GM18508 (cell line): ENCODE measurements around the gene ST8SIA6.

ENCODE experiments used
- ATAC-seq: cut with Tn5 transposase; IDR thresholded peaks from one replicate; pipeline ENCODE4 v1.9.1; 2021; ENCODE audit warnings: moderate number of reproducible peaks; ENCODE audit not compliant: insufficient read depth, unreplicated experiment

ST8SIA6 gene

DNA sequence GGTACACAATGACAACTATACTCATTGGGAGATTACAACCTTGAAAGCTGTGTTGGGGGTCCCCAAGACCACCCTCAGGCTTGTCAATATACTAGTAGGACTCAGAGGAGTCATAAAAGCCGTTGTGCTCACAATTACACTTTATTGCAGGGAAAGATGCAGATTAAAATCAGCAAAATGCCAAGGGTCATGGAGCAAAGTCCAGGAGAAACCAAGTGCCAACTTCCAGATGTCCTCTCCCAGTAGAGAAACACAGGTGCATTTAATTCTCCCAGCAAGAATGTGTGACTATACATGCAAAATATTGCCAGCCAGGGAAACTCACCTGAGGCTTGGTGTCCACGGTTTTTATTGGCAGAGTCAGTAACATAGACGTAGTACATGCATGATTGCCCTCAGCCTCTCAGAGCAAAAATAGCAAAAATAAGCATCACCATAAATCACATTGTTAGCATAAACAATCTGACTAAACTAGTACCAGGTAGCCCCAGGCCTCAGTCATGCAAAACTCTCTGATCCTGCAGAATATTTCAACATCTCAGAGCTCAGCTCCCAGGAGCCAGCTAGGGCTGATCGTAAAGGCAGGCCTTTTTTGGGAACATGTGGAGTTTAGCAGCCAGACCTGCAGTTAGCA is 175.7 kb downstream of the ST8SIA6 start:
- ATAC-seq: no peak

DNA sequence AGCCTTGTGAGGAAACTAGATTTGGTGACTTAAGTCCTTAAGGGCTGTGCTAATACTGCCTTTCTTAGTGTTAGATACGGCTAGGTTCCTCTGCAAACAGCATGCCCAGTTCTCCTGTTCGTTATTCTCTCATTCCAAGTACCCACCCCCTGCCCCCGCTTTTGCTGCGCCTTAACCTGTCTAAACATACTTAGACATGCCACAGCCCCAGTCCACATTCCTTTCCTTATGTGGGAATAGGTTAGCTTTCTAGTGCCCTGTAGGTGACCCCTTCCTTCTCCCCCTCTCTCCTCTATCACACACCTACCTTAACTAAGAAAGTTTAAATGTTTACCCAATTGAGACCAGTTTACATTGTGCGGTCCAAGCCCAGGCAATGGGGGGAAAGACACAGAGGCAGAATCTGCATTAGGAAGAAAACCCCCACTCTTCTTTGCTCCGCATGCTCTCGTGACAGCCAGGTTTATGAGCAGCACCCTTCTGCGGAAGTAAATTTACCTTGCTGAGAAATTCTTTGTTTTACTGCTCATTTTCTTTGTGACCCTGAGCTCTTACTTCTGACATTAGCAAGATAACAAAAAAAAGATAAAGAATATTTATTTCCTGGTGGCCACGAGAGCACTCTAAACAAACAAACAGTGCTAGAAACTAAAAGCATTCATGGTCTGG is 177.5 kb downstream of the ST8SIA6 start:
- no peak for ATAC-seq

DNA sequence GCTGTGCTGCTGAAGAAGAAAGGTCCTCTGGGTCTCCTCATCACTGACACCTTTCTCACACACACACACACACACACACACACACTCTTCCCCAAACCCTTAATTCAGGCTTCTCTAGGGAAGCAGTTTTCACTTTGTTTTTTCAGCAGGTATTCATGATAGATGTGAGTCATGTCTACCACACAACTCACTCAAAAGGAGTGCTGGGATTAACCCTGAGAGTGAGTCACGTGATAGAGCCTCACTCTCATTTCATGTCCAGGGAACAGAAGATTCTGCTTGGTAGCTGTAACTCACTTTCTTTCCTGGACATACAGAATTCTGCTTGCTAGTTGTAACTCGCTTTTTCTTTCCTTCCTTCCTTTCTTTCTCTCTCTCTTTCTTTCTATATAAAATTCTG is 181.0 kb downstream of the ST8SIA6 start:
- no peak for ATAC-seq

DNA sequence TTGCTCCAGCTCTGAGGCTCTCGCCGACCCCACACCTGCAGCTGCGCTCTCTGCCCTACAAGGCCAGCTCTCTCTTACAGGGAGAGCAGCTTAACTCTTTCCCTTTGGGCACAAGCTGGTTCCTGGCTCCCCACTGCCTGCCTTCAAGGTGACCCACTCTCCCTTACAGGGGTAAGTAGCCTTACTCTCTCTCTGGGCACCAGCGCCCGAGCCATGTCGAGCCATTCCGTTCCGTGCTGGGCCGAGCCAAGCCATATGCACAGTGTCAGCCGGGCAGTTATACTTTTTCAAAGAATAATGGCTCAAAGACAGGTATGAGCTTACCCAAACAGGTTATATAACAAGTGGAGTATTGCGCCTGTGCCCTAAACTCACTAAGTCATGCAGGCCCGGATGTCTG is 181.7 kb downstream of the ST8SIA6 start:
- ATAC-seq: no peak
